Skin epidermis (tissue), 12 donors: ENCODE data around the gene CTXND1.

ENCODE experiments used
- H3K27ac ChIP-seq, 21 experiments: fragments of 200-600 bp; sonication (generic) in 11 of 21; one replicate each; pipeline ENCODE4 v1.5.0; 2020; ENCODE audit warnings: mild to moderate bottlenecking in 3 of 21, inconsistent platforms in 2 of 21, moderate library complexity in 2 of 21
- H3K4me3 ChIP-seq, 7 experiments: fragments of 200-600 bp; sonication (generic) in 2 of 7; one replicate each; pipeline ENCODE4 v1.5.0; 2020; ENCODE audit warnings: inconsistent platforms in 2 of 7, mild to moderate bottlenecking in 2 of 7, moderate library complexity in 1 of 7

The CTXND1 gene

GRCh38 chr15:80186597-80186996, 65.4 kb downstream of the CTXND1 start:
- no peak overlapping the region for H3K27ac ChIP-seq

DNA sequence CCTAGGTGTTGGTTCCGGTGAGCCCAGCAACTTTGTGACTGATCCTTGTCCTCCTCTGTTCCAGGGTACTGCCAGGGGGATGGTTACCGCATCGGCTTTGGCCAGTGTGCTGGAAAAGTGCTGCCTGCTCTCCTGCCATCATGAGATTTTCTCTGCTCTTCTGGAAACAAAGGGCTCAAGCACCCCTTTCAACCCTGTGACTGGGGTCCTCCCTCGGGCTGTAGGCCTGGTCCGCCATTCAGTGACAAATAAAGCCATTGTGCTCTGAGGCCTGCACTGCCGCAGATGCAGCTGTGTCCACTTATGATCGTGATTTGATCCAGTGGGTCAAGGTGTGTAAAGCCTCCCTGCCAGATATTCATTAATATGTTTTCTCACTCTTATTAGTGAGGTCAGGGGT, 65.9 kb downstream of the CTXND1 start:
- no peak overlapping the region for H3K4me3 ChIP-seq
- H3K27ac ChIP-seq, result no peak overlapping the region

More at GRCh38 chr15:80186597-80186996, 65.4 kb downstream of the CTXND1 start:
- H3K4me3 ChIP-seq, result no peak overlapping the region

DNA sequence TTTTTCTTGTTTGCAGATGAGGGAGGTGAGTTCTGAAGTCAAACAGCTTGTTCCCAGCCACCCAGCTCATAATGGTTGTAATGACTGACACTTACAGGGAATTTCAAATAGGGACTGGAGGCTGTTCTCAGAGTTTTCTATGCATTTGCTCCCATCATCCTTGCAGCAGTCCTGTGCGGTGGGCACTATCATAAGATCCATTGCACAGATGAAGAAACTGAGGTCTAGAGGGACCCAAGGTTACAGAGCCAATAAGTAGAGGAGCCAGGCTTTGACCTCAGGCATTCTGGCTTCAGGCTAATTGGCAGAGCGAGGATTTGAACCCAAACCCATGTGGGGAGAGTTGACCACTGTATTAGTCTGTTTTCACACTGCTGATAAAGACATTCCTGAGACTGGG, 66.9 kb downstream of the CTXND1 start:
- no peak overlapping the region for H3K4me3 ChIP-seq
- H3K27ac ChIP-seq, result no peak overlapping the region

- Histone ChIP-seq H3K27ac (no peak overlapping the region), H3K4me3 (no peak overlapping the region)
These were observed 67.5 kb downstream of the CTXND1 start for GRCh38 chr15:80184554-80184953.

DNA sequence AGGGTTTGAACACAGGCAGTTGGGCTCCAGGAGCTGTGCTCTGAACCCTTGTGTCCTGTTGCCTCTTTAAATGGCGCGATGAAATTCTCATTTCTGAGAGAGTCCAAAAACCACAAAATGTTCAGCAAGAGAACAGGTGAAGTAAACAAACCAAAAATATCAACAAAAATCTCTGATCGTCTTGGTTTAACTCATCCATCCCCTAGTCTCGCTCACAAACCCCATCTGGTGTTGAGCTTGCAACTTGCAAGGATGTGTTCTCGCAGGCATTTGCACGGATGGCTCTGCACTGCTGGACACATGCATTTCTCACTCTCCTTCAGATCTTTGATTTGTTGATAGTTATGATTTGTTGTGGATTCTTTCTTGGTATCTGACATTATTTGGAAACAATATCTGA, 68.1 kb downstream of the CTXND1 start:
- no peak overlapping the region for H3K27ac ChIP-seq
- H3K4me3 ChIP-seq, result no peak overlapping the region

GRCh38 chr15:80183306-80183705, 68.7 kb downstream of the CTXND1 start:
- H3K27ac ChIP-seq, result no peak overlapping the region
- no peak overlapping the region for H3K4me3 ChIP-seq

DNA sequence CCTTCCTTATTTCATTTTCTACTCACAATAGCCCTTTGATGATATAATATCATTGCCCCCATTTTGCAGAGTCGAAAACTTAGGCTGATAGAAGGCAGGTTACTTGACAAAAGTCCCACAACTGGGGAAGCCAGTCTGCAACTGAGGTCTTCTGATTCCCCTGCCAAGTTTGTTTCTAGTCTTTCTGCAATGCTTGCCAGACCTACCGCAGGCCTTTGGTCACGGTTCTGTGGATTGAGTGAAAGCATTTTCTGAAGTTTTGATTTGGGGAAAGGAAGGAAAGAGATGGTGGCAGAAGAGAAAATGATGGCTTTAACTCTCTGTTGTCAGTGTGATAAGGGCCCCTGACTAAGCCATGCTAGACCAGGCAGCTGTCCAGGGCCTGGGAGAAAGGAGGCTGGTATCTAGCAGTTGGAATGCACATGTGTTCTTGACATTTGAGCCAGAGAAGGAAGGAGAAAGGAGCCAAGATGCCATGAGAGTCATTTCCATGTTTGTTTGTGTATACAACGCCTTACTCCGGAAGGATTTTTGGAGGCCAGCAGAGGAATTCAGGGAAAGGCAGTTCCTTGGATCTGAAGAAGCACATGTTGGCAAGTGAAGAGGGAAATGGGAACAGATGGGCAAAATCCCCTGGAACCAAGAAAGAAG, 69.3 kb downstream of the CTXND1 start:
- H3K27ac ChIP-seq, result no peak overlapping the region

GRCh38 chr15:80180986-80181385, 71.0 kb downstream of the CTXND1 start:
- Histone ChIP-seq H3K4me3 (no peak overlapping the region), H3K27ac (no peak overlapping the region)

More for the DNA sequence above, 69.3 kb downstream of the CTXND1 start:
- H3K4me3 ChIP-seq, result no peak overlapping the region

DNA sequence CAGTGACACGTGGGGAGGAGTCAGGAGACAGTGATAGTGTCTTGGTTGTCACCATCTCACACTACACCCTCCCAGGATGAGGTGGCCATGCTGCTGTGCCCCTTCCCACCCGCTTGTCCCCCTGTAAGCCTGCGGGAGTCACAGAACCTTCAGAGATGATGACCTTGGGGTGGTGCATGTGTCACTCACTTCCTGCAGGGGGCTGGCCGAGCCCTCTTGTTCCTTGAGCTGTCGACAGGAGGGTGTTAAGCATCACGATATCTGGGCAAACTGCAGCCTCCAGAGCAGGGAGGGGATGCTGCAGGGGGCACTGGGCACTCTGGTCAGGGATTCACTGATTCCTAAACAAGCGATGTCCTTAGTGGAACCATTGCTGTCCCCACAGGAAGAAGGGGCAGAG, 71.5 kb downstream of the CTXND1 start:
- H3K4me3 ChIP-seq, result no peak overlapping the region

DNA sequence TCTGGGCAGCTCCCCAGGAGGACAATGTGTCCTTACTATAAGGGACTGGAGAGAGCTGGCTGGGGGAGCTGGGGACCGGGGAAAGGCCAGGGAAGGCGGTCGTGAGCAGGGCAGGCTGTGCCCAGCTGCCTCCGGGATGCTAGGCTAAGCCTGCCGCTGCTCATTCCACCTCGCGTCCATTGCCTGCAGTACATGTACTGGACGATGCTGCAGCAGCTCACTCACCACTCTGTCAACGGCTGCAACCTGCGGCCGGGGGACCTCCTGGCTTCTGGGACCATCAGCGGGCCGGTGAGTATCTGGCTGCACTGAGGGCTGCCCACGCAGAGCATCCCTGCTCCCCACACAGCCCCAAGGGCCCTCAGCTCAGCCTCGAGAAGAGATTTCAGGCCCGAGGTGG, 72.1 kb downstream of the CTXND1 start:
- no peak overlapping the region for H3K27ac ChIP-seq

More for the DNA sequence above, 71.5 kb downstream of the CTXND1 start:
- no peak overlapping the region for H3K27ac ChIP-seq

DNA sequence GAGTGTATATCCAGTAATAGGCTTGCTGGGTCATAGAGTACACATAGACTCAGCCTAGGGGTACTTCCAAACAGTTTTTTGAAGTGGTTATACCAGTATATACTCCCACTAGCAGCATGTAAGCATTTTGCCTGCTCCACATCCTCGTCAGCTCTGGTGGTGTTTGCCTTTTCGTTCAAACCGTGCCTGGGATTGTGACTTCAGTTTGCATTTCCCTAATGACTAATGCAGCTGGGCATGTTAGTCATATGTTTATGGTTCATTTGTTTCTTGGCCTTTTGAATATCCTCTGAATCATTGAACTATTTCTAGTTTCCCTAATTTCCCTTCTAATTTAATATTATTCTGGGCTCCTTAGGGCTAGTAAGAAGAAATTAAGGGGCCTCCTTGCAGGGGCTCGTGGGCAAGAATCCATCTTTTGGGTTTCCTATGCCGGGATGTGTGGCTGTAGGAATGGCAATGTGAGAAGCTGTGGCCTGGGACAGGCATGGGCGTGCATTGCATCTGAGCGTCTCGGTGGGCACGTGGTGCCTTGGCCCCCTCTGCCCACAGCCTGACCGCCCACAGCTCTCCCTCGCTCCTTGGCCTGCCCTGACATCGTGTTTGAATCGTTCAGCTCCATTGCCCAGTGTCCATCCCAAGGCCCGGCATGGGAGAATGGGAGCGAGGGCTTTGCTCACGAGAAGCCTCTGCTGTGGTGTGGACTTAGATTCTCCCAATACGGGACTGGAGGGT, 72.8 kb downstream of the CTXND1 start:
- Histone ChIP-seq H3K4me3 (no peak overlapping the region), H3K27ac (peak overlapping the region in 2 of 21 experiments; percentile 31 to 44)

More for the DNA sequence above, 72.1 kb downstream of the CTXND1 start:
- no peak overlapping the region for H3K4me3 ChIP-seq

DNA sequence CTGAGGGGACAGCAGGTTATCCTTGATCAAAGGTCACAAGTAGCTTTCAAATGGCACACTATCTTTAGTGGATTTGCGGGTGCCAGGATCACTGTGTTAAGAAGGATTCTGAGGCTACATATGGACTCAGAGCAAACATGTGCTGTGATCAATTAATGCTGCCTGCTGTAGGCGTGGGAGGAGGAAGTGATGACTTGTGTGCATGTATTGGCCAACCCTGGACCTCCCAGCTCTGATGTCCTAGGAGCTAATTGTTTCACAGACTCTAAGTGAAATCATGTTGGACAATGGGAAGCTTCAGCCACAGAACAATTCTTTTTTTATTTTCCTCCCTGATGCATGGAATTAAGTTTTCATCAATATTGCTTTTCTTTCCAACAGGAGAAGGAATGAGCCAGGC, 74.9 kb downstream of the CTXND1 start:
- no peak overlapping the region for H3K4me3 ChIP-seq
- no peak overlapping the region for H3K27ac ChIP-seq

DNA sequence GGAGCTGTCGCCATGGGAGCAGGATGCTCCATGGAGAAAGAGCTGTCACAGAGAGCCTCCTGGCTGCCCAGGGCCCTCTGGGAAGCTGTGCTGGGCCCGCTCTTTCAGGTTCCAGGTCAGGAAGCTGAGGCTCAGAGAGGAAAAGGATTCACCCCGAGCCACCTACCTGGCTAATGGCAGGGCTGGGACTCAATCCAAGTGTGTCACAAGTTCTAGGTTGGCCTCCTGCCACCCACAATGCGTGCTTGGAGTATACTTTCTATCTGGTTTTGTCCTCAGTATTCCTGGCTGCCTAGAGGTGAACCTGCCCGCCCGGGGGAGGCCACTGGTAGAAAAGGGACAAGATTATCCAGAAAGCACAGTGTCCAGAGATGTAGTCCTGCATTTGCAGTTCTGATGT, 75.6 kb downstream of the CTXND1 start:
- Histone ChIP-seq H3K4me3 (no peak overlapping the region), H3K27ac (no peak overlapping the region)

DNA sequence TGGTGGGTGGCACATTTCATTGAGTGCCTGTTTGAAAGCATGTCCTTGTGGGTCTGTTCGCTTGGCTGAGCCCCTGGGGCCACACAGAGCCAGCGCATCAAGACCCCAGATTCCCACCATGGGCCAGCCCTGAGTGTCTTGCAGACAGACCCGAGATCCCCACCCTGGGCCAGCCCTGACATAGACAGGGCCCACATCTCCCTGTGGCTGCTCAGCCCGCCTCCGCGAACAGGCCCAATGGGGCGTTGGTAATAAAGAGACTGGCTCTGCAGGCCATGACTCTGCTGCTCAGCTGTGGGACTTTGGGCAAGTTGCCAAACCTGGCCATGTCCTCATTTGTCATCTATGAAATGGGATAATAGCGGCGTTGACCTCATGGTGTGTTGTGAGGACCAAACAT, 76.6 kb downstream of the CTXND1 start:
- Histone ChIP-seq H3K4me3 (no peak overlapping the region), H3K27ac (peak overlapping the region in 1 of 21 experiments; percentile 53)

- no peak overlapping the region for H3K4me3 ChIP-seq
- H3K27ac ChIP-seq, result peak overlapping the region in 7 of 21 experiments; percentile 2 to 70 (median 61)
These were observed 77.8 kb downstream of the CTXND1 start for GRCh38 chr15:80174017-80174746.

DNA sequence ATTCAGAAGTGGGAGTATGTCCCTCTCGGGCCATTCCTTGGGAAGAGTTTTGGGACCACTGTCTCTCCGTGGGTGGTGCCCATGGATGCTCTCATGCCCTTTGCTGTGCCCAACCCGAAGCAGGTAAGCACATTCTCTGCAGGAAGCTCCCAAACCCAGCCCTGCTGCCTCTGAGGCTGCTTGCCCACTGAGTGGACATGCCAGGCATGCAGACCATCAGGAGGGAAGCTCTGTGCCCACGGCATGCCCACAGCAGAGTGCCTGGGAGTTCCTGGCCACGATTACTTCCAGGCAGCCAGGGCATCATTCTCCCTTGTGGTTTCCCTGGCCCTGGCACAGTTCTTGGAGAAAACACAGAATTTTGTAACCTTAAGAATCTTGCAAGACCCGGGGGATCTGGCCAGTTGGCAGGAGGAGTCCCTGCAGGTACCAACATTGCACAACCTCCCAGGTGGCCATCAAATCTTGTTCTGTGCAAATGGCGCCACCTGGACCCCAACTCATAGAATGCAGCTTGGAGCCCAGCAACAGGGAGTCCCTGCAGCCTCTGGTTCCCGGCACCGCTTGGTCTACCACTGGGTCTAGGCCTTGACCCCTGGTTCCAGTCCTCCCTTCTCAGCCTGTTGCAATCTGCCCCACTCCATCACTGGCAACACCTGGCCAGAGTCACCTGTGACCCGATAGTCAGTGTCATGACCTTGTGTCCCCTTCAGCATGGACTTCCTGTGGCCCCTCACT, 78.8 kb downstream of the CTXND1 start:
- H3K27ac ChIP-seq, result peak overlapping the region in 1 of 21 experiments; percentile 61
- H3K4me3 ChIP-seq, result no peak overlapping the region

DNA sequence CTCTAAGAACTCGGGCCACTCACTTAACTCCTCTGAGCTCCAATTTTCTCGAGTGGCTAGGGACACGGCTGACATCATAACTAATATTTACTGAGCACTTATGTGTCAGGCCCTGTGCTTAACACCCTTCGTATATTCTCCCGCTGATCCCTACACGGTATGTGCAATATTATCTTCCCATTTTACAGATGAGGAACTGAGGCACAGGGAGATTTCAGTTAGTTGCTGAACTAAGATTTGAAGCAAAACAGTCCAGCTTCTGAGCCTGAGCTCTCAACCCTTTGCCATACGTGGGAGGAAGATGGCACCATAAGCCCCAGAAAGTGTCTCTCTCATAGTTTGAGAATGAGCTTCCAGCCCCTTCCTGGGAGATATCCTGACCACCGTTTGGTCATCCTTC, 79.6 kb downstream of the CTXND1 start:
- Histone ChIP-seq H3K4me3 (no peak overlapping the region), H3K27ac (no peak overlapping the region)

DNA sequence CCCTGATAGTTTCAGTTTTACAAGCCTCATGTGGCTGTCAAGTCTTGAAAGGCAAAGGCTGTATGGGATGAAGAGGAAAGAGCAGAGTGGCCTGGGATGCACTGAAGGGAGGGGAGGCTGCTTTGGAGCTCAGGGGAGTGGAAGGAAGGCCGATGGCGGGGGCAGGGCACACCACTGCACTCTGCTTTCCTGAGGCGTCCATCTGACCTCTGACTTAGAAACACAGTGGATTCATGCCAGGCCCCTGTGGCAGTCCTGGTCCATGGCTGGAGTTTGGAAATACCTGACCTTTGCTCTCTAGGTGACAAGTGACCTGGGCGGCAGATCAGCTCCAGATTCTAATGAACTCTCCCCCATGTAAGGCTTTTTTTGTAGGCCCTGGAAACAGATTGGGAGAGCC, 80.2 kb downstream of the CTXND1 start:
- Histone ChIP-seq H3K27ac (no peak overlapping the region), H3K4me3 (no peak overlapping the region)

DNA sequence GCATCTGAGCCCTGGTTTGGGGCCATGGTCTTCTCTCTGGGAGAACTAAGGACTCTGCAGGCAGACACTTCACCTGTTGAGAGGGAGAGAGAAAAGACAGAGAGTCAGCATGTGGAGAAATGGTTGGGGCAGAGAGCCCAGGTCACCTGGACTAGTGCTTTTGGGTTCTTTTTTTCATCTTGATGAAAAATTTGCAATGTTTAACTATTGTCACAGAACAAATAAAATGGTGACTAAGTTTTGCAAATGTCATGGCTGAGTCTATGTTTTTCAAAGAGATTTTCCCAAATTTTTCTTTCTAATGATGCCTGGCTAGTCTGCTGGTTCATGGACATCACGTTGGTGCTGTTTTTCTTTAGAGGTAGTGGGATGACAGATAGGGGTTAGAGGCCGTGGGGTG, 81.4 kb downstream of the CTXND1 start:
- Histone ChIP-seq H3K27ac (no peak overlapping the region), H3K4me3 (no peak overlapping the region)

- H3K27ac ChIP-seq, result no peak overlapping the region
- no peak overlapping the region for H3K4me3 ChIP-seq
These were observed 82.2 kb downstream of the CTXND1 start for GRCh38 chr15:80169768-80170357.
